Hematopoietic multipotent progenitor cell treated with erythropoietin and hydrocortisone succinate and interleukin-3 and kit ligand, for 17 days (in vitro differentiated cells): ENCODE measurements around the gene CEP78.
"Not testable (repeated sequence)": the region's sequence is repeated elsewhere in the genome, so short reads cannot be mapped to it uniquely, and the experiment has no call there.

Source experiments
- DNase-seq: peaks from one replicate; pipeline ENCODE4 v3.0.0-alpha.2; 2015; ENCODE audit warnings: low spot score

CEP78 gene, protein sequence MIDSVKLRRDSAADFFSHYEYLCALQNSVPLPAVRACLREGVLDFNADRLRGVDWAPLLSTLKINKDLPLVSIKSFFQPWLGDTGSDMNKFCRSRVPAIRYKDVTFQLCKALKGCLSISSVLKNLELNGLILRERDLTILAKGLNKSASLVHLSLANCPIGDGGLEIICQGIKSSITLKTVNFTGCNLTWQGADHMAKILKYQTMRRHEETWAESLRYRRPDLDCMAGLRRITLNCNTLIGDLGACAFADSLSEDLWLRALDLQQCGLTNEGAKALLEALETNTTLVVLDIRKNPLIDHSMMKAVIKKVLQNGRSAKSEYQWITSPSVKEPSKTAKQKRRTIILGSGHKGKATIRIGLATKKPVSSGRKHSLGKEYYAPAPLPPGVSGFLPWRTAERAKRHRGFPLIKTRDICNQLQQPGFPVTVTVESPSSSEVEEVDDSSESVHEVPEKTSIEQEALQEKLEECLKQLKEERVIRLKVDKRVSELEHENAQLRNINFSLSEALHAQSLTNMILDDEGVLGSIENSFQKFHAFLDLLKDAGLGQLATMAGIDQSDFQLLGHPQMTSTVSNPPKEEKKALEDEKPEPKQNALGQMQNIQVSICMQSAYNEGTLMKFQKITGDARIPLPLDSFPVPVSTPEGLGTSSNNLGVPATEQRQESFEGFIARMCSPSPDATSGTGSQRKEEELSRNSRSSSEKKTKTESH

DNA sequence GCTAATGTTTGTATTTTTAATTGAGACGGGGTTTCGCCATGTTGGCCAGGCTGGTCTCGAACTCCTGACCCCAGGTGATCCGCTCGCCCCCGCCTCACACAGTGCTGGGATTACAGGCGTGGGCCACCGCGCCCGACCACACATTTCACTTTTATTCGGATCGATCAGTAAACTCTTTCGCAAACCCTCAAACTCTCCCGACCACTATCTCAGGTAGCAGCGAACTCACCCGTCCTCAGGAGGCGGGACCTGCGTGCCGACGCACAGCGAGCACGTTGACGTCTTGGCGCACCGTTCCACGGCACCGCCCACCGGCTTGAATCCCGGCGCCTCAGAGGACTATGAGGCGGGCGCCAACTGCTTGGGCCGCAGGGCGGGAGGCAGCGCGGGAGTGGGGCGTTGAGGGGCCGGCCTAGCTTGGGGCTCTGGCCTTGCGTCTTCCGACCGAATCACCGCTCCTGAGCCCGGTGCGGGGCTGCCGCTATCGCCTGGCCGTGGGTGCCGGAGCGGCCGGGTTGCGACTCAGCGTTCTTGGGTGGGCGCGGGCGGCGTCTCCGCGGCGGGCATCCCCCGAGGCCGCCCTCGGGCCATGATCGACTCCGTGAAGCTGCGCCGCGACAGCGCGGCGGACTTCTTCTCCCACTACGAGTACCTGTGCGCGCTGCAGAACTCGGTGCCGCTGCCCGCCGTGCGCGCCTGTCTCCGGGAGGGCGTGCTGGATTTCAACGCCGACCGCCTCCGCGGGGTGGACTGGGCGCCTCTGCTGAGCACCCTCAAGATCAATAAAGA, at the start of gene CEP78:
TSS of gene CEP78 (plus strand) at position 314 of the 789 bp plus-strand sequence. CDS start at position 590, 276 bp downstream.
- DNase-seq: peak; percentile 80

DNA sequence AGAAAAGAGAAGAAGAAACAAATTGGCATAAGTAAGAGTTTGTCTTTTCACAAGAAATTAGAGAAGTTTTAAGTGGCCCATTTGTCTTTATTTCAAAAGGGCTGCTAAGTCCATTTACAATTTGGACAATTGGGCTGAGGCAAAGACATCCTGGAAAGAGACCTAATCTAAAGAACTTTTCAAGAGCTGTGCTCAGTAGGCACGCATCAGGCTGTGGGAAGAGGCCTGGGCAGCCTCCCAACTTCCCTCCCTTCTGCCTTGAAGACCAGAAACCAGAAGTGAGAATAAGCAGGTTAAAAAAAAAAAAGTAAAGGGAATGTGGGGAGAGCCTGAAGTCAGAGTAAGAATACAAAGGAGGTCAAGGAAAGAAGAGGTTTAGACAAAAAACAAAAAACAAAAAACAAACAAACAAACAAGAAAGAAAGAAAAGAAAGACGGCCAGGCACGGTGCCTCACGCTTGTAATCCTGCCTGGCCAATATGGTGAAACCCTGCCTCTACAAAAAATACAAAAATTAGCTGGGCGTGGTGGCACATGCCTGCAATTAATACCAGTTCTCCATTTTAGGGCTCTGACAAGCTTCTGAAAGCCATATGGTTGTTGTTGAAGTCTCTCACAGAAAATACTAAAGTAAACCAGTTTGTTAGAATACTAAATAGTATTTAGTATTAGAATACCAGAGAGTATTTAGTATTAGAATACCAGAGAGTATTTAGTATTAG, 48.0 kb upstream of the CEP78 start:
- no peak for DNase-seq

DNA sequence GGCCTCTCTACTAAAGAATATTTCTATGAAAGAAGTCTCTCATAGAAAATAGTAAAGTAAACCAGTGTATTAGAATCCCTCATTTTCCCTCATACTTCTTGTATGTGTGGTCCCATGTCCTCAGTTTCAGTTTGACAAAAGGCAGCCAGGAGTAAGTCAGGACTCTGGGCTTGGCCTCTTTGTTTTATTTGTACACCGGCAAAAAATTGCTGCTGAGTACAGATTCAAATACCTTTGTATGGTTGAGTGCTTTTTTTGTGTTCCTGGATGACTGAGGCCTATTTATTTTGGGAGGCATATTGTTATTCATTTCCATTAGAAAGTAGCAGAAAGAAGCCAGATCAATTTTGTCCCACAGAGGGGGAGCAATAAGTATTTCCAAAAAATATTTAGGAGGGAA, 47.3 kb upstream of the CEP78 start:
- DNase-seq: no peak

DNA sequence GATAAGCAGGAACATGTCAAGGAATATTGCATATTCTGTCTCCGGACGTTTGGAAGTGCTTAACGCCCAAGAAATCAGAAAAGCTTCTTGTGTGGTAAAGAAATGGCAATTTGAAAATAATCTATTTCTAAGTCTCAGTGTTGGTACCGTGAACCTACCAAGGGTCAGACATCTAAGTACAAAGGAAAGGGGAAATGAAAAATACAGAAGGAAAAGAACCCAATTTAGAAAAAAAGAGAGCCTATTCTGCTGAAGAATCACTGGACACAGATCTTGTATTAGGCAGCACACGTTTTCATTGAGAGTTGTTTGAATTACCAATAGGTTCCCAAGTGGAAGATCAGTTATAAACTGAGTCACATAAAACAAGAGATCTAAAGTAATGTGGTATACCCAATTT, 46.9 kb upstream of the CEP78 start:
- no peak for DNase-seq

DNA sequence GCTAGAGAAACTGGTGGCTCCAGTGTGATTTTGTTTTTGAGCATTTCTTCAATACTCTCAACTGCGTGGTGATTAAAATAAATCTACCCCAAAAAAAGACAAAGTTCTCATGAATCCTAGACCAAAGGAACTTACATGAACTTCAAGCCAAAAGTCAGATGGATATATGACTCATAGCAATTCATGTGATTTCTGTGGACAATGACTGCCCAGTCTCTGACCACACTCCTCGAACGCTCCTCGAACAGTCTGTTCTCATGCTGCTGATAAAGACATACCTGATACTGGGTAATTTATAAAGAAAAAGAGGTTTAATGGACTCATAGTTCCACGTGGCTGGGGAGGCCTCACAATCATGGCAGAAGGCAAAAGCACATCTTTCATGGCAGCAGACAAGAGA, 46.4 kb upstream of the CEP78 start:
- DNase-seq: no peak

DNA sequence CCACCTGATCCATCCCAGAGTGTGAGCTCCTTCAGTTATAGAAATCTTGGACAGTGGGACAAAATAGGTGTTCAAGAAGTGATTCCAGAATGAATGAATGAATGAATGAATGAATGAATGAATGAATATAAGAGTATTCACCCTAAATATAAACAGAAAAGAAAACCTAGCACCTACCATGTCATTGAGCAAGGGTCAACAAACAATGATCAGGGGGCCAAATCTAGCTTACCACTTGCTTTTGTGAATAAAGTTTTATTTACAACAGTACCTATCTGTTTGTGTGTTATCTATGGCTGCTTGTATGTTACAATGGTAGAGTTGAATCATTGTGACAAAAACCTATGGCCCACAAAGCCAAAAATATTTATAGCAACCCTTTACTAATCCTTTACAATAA, 43.9 kb upstream of the CEP78 start:
- DNase-seq: no peak

DNA sequence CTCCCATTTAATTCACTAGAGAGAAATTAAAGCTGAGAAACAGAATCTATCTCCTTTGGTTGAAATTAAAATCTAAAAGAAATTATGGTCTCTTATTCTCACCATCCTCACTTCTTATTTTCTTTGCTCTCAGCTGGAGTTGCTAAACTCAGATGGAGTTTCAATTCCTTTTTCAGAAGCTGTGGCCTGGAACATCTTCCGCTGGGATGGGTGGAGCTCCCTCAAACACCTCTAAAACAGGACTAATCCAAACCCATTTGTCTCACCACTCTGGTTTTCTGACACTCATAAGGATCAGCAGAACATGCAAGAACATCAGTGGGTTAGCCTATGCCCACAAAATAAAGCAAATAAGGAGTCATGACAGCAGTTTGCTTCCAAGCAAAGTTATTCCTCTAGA, 39.6 kb upstream of the CEP78 start:
- DNase-seq: no peak

DNA sequence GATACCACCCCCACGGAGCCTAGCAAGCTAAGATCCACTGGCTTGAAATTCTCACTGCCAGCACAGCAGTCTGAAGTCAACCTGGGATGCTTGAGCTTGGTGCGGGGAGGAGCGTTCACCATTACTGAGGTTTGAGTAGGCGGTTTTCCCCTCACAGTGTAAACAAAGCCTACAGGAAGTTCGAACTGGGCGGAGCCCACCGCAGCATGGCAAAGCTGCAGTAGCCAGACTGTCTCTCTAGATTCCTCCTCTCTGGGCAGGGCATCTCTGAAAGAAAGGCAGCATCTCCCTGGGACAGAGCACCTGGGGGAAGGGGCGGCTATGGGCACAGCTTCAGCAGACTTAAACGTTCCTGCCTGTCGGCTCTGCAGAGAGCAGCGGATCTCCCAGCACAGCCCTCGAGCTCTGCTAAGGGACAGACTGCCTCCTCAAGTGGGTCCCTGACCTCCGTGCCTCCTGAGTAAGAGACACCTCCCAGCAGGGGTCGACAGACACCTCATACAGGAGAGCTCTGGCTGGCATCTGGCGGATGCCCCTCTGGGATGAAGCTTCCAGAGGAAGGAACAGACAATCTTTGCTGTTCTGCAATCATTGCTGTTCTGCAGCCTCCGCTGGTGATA, 34.6 kb upstream of the CEP78 start:
- not testable (repeated sequence) for DNase-seq

DNA sequence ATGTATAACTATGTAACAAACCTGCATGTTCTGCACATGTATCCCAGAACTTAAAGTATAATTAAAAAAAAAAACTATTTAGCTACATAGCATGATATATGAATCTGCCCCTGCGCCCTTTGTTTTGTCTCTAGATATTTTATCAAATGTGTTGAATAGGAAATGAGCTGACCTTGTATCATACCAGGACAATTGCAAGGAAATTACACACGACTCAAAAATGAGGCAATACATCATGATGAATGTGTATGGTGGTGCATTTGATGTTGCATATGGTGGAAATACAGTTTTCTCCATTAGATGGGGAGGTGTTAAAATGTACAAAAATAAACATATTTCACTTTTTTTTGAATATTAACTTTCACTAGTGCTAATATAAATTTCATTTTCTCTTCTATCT, 28.6 kb upstream of the CEP78 start:
- no peak for DNase-seq

DNA sequence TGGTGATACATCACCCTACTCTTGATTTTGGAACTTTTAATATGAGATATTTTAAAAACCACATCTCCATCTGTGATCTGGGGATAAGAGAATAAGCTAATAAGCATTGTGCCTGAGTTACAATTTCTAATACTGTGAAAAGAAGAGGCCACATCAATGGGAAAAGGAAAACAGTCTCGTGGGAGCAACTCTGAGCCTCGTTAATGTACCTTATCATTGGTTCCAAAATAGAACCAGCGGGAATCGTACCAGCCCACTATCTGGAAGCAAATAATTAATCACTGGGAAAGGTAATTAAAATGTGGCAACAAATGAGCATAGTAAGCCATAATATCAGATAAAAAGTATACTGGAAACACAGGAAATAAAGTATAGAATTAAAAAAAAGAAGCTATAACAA, 28.0 kb upstream of the CEP78 start:
- no peak for DNase-seq

DNA sequence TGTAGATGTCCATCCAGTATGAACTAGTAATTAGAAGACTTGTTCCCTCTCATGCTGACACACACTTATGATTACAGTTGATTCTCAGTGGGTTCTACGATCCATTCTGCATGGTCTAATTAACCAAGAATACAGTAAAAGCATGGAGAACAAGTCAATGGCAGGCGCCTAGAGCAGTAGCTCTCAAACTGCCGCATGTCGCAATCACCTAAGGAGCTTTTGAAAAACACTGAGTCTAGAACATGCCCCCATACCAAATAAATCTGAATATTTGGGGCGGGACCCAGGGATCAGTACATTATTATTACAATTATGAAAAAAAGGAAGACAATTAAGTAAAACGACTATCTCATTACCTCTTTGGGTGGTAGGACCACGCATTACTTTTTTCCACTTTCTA, 26.7 kb upstream of the CEP78 start:
- no peak for DNase-seq

DNA sequence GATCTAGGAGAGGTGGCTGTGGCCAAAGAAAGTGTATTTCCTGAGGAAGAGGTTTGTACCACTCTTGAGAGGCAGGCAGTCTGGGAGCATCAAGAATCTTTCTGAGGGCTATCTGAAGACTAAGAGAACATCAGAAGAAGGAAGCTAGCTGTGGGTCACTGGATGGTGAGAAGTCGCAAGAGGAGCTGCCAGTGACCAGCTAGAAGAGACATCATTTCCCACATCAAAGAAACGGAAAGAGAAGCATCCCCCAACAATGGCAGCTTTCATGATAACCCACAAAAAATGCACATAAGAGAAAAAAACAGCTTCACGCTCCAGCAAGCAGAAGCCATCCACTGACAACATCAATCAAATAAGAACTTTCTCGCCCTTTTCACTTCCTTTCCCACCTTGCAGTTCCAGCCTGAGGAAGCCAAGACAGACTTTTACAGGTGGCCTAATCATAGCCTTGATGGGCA, 25.0 kb upstream of the CEP78 start:
- DNase-seq: no peak

DNA sequence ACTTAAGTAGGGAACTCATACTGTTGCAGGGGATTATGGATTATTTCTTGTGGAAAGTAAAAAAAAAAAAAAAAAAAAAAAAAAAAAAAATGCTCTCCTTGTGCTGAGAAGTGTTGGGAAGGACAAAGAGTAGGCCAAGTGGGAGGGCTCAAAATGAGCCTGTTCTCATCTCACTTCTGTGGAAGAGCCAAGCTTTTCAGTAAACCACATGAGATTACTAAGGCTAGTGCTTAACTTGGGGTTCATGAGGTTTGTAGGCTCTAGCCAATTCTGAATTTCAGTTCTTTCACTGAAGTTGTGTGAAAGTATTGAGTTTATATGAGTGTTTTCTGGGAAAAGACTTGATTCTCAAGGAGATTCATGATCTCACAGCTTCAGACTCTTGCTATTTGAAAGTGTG, 23.0 kb upstream of the CEP78 start:
- no peak for DNase-seq

DNA sequence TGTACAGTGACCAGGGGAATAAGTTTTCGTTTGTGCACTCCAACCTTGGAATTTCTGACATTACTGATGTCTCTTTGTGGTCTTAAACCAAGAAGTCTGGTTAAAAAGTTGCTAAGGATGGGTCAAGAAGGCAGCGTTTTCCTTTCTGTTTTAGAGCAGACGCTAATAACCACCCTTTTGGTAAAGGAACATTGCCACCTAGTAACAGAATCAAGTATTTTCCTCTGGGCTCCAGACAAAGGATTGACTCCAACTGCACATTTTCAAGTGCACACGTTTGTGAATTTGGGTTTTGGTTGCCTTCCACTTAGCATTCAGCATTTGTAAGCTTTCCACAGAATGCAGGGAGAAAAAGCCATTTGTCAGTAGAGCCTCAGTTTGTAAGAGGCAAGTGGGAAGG, 22.2 kb upstream of the CEP78 start:
- DNase-seq: no peak

DNA sequence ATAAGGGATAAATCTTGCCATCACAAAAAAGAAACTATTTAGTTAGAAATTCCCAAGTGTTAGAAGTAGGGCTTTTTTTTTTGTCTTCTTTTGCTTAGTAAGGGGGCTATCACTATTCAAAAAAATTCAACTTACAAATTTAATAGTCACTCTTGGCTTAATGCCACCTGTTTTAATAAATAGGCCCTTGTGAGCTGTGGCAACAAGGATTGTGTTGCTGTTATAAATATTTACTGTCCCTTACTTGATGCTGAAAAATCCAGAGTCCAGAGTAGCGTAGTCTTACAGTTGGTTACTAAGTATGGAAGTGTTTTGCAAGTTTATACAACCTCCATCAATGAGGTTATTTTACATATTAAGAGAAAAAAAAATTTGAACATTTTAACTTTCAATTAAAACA, 21.4 kb upstream of the CEP78 start:
- no peak for DNase-seq

DNA sequence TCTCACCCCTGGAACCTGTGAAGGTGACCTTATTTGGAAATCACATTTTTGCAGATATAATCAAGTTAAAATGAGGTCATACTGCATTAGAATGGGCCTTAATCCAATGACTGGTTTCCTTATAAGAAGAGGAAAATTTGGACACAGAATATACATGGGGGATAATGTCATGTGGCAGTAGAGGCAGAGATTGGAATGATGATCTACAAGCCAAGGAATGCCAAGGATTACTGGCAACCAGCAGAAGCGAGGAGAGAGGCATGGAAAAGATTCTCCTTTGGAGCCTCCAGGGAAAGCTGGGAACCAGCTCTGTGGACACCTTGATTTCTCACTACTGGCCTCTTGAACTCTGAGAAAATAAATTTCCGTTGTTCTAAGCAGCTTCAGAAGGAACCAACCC, 20.2 kb upstream of the CEP78 start:
- DNase-seq: no peak

DNA sequence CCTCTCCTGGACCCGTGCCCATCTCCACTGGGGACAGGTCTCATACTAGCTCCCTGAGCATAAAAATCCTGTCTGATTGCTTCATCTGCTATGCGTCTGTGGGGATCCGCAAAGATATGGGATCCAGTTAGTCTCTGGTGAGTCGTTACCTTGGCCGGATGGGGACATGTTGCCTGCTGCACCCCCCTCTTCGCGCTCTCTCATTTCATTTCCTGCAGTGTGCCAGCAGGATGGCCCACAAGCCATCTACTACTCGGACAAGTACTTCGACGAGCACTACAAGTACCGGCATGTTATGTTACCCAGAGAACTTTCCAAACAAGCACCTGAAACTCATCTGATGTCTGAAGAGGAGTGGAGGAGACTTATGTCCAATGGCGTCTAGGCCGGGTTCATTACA, 17.0 kb upstream of the CEP78 start:
- no peak for DNase-seq

DNA sequence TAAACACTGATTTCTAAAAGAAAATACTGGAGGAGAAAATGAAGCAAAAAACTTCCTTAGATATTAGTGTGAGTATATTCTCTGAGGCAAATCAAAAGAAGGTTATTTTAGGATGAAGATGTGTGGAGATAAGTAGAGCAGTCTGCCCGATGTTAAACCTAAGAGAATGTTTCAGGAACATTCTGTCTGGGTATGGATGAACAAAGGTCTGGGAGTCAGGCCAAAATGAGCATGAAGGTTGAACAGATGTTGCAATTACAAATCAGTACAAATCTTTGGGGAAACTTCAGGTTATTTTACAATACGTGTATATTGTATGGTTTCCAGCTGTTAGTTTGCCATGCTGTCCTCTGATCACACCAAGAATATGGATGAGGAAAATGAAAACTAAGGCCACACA, 14.4 kb upstream of the CEP78 start:
- no peak for DNase-seq

DNA sequence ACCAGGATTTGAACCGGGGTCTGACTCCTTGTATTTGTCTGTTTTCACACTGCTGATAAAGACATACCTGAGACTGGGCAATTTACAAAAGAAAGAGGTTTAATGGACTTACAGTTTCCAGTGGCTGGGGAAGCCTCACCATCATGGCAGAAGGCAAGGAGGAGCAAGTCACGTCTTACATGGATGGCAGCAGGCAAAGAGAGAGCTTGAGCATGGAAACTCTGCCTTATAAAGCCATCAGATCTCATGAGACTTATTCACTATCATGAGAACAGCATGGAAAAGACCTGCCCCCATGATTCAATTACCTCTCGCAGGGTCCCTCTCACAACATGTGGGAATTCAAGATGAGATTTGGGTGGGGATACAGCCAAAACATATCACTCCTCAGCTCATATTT, 14.0 kb upstream of the CEP78 start:
- DNase-seq: not testable (repeated sequence)

DNA sequence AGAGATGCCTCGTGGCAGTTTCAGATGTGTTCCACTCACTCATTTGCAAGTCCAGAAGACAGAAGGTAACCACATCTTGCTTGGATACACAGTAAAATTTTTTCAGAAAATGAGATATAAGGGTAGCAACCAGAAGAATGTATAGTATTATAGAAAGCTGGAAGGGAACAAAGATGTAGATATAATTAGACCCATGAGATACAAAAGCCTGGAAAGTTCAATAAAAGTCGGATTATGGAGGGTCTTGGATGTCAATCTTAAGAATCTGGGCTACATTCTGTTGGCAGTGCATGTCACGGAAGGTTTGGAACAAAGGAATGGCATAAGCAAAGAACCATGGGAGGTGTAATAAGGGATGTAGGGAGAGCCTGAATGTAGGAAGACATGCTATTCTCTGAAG, 5.1 kb upstream of the CEP78 start:
- DNase-seq: no peak

DNA sequence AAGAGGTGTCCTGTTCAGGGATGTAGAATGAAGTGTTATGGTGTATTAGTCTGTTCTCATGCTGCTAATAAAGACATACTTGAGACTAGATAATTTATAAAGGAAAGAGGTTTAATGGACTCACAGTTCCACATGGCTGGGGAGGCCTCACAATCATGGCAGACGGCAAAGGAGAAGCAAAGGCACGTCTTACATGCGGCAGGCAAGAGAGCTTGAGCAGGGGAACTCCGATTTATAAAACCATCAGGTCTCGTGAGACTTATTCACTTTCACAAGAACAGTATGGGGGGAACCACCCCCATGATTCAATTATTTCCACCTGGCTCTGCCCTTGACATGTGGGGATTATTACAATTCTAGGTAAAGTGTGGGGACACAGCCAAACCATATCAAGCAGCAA, 3.4 kb upstream of the CEP78 start:
- not testable (repeated sequence) for DNase-seq

DNA sequence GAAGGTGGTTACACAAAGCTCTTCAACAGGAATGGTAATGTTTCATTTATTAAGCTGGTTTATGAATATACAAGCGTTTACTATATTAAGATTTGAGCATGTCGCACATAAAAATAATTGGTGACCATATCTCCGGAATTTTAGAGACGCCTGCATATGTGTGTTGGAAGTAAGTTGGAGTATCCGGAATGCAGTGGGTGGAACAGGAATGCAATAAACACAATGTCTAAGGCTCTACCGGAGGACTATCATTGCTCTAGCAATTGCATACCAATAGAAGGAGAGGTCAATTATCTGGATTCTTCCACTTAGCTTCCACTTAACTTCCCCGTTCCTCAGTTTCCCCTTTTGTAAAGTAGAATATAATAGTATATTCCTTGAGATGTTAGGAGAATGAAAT, 1.1 kb upstream of the CEP78 start:
- no peak for DNase-seq
